H1 (cell line): ENCODE results near the gene PRKCZ. TPM values are rescaled to one million over a fixed set of nuclear protein-coding genes. Genes with fewer than 3 reads are reported as not detected.

ENCODE experiments used
- CTCF ChIA-PET: fragments of 300-600 bp; sonication (Branson Sonifier 250); formaldehyde crosslinking; loops from one replicate; lab custom pipeline; 2021; ENCODE audit not compliant: partially characterized antibody; lab: Charles Lee
- POLR2A ChIA-PET: fragments of 300-600 bp; sonication (Branson Sonifier 250); formaldehyde crosslinking; loops from one replicate; lab custom pipeline; 2021; ENCODE audit warnings: inconsistent platforms; ENCODE audit not compliant: partially characterized antibody; lab: Charles Lee
- DNase-seq, 2 experiments: peaks; one replicate each; pipeline versions ENCODE4 v3.0.0 to v3.0.0-alpha.2; 2010 to 2022; ENCODE audit warnings: low spot score in 2 of 2, low read depth in 1 of 2, mixed read lengths in 1 of 2
- FAIRE-seq: peaks from 2 replicates; lab custom pipeline; 2011; peaks lifted over from hg19 to GRCh38; lab: Jason Lieb, UNC
- H2AFZ ChIP-seq: 2 replicates; pipeline ENCODE4 v1.8.1; 2012; ENCODE audit warnings: low read length, inconsistent platforms
- H2AK5ac ChIP-seq: 2 replicates; pipeline ENCODE4 v1.6.1; 2013; ENCODE audit warnings: low read depth, low read length
- H2BK120ac ChIP-seq: replicated peaks from 2 replicates; pipeline ENCODE3; 2013; ENCODE audit warnings: low read depth, low read length, inconsistent platforms
- H2BK12ac ChIP-seq: 2 replicates; pipeline ENCODE4 v1.6.1; 2013; ENCODE audit warnings: low read depth, low read length
- H2BK15ac ChIP-seq: 2 replicates; pipeline ENCODE4 v1.6.1; 2013; ENCODE audit warnings: low read length
- H2BK20ac ChIP-seq: 2 replicates; pipeline ENCODE4 v1.6.1; 2013; ENCODE audit warnings: low read length
- H2BK5ac ChIP-seq: 2 replicates; pipeline ENCODE4 v1.6.1; 2013; ENCODE audit warnings: low read depth, low read length
- H3K14ac ChIP-seq: 2 replicates; pipeline ENCODE4 v1.6.1; 2013; ENCODE audit warnings: inconsistent platforms; ENCODE audit not compliant: insufficient read length
- H3K18ac ChIP-seq: 2 replicates; pipeline ENCODE4 v1.6.1; 2013; ENCODE audit warnings: low read length; ENCODE audit errors: extremely low read depth
- H3K23ac ChIP-seq: 2 replicates; pipeline ENCODE4 v1.6.1; 2013; ENCODE audit warnings: inconsistent platforms; ENCODE audit not compliant: insufficient read length
- H3K23me2 ChIP-seq: 2 replicates; pipeline ENCODE4 v1.6.1; 2013; ENCODE audit warnings: low read depth, low read length
- H3K27ac ChIP-seq: 2 replicates; pipeline ENCODE4 v1.6.1; 2011; ENCODE audit warnings: low read depth, low read length, inconsistent platforms
- H3K27me3 ChIP-seq, 4 experiments: replicated peaks in 1 of 4; 1 replicate in 1 of 4; 2 replicates in 3 of 4; pipeline versions ENCODE4 v1.6.1 to v1.8.1; 2011 to 2013; ENCODE audit warnings: low read length in 3 of 4, mild to moderate bottlenecking in 3 of 4, inconsistent platforms in 2 of 4, mixed read lengths in 2 of 4, moderate library complexity in 1 of 4; ENCODE audit not compliant: control insufficient read depth in 3 of 4, insufficient read depth in 3 of 4; ENCODE audit errors: extremely low read depth in 1 of 4
- H3K36me3 ChIP-seq, 4 experiments: 2 replicates each; pipeline versions ENCODE4 v1.6.1 to v1.8.1; 2011 to 2013; ENCODE audit warnings: mild to moderate bottlenecking in 4 of 4, low read length in 3 of 4, moderate library complexity in 2 of 4, control low read depth in 1 of 4, inconsistent platforms in 1 of 4; ENCODE audit not compliant: insufficient read depth in 4 of 4, control insufficient read depth in 2 of 4
- H3K4ac ChIP-seq: replicated peaks from 2 replicates; pipeline ENCODE3; 2013; ENCODE audit warnings: low read length, low read depth, mixed read lengths, inconsistent platforms; ENCODE audit not compliant: insufficient read length
- H3K4me1 ChIP-seq, 4 experiments: replicated peaks in 1 of 4; 1 replicate in 1 of 4; 2 replicates in 3 of 4; pipeline versions ENCODE4 v1.6.1 to v1.8.1; 2011 to 2013; ENCODE audit warnings: low read length in 3 of 4, inconsistent platforms in 2 of 4, mixed read lengths in 1 of 4; ENCODE audit not compliant: insufficient read depth in 4 of 4, control insufficient read depth in 3 of 4
- H3K4me2 ChIP-seq, 2 experiments: 2 replicates each; pipeline versions ENCODE4 v1.6.1 to v1.8.1; 2011 to 2013; ENCODE audit warnings: low read depth in 2 of 2, low read length in 2 of 2, control low read depth in 1 of 2, inconsistent platforms in 1 of 2, mild to moderate bottlenecking in 1 of 2; ENCODE audit not compliant: insufficient read depth in 1 of 2
- H3K4me3 ChIP-seq, 4 experiments: fragments of 200-600, 300-600 bp in 1 of 4; sonication (generic), shearing (Covaris generic), sonication (Bioruptor Twin) in 1 of 4; 2 replicates each; pipeline versions ENCODE4 v1.5.1 to v1.8.1; 2011 to 2016; ENCODE audit warnings: low read length in 4 of 4, low read depth in 3 of 4, control low read depth in 2 of 4, inconsistent platforms in 2 of 4, mild to moderate bottlenecking in 2 of 4, mixed read lengths in 1 of 4, moderate library complexity in 1 of 4; ENCODE audit not compliant: insufficient read depth in 2 of 4; ENCODE audit errors: extremely low read depth in 1 of 4
- H3K56ac ChIP-seq: replicated peaks from 2 replicates; pipeline ENCODE3; 2013; ENCODE audit warnings: low read depth, mild to moderate bottlenecking, mixed read lengths, low read length, inconsistent platforms; ENCODE audit not compliant: insufficient read length
- H3K79me1 ChIP-seq: 2 replicates; pipeline ENCODE4 v1.6.1; 2013; ENCODE audit warnings: low read depth, low read length, control low read depth
- H3K79me2 ChIP-seq, 2 experiments: 2 replicates each; pipeline versions ENCODE4 v1.6.1 to v1.8.1; 2012 to 2013; ENCODE audit warnings: low read length in 2 of 2, mild to moderate bottlenecking in 2 of 2, inconsistent platforms in 1 of 2; ENCODE audit not compliant: insufficient read depth in 2 of 2, control insufficient read depth in 1 of 2
- H3K9ac ChIP-seq, 4 experiments: replicated peaks in 1 of 4; 1 replicate in 1 of 4; 2 replicates in 3 of 4; pipeline versions ENCODE4 v1.6.1 to v1.8.1; 2011 to 2013; ENCODE audit warnings: low read depth in 3 of 4, low read length in 3 of 4, control low read depth in 2 of 4, mild to moderate bottlenecking in 2 of 4, moderate library complexity in 2 of 4, inconsistent platforms in 1 of 4; ENCODE audit errors: extremely low read depth in 1 of 4
- H3K9me3 ChIP-seq, 2 experiments: 2 replicates each; pipeline versions ENCODE4 v1.6.1 to v1.8.1; 2012 to 2013; ENCODE audit warnings: mild to moderate bottlenecking in 2 of 2, moderate library complexity in 2 of 2, control low read depth in 1 of 2, inconsistent platforms in 1 of 2, low read depth in 1 of 2, low read length in 1 of 2, mixed read lengths in 1 of 2; ENCODE audit not compliant: insufficient read depth in 2 of 2
- H4K20me1 ChIP-seq, 2 experiments: replicated peaks in 1 of 2; 2 replicates each; pipeline versions ENCODE3 to v1.8.1; 2011 to 2013; ENCODE audit warnings: inconsistent platforms in 2 of 2, low read length in 2 of 2, mild to moderate bottlenecking in 1 of 2; ENCODE audit not compliant: insufficient read depth in 2 of 2, control insufficient read depth in 1 of 2
- H4K5ac ChIP-seq: 2 replicates; pipeline ENCODE4 v1.6.1; 2013; ENCODE audit warnings: low read length, low read depth, mixed read lengths, inconsistent platforms; ENCODE audit not compliant: insufficient read length
- H4K8ac ChIP-seq: 2 replicates; pipeline ENCODE4 v1.8.0; 2013; ENCODE audit warnings: mild to moderate bottlenecking, moderate library complexity, low read length, inconsistent platforms; ENCODE audit not compliant: insufficient read depth; ENCODE audit errors: extremely low read depth
- H4K91ac ChIP-seq: replicated peaks from 2 replicates; pipeline ENCODE3; 2013; ENCODE audit warnings: low read length, mixed read lengths, inconsistent platforms; ENCODE audit not compliant: insufficient read length
- BCL11A ChIP-seq, 2 experiments: IDR thresholded peaks; one replicate each; pipeline ENCODE4 v1.6.1; 2011; ENCODE audit warnings: low read depth in 2 of 2, low read length in 2 of 2, mild to moderate bottlenecking in 2 of 2
- NRF1 ChIP-seq: IDR thresholded peaks from 2 replicates; pipeline ENCODE4 v1.6.1; 2011; ENCODE audit warnings: mild to moderate bottlenecking, low read depth, low read length, improper control_type of control experiment
- SP1 ChIP-seq: IDR thresholded peaks from 2 replicates; pipeline ENCODE4 v1.6.1; 2011; ENCODE audit warnings: low read depth, low read length
- TBP ChIP-seq: IDR thresholded peaks from 2 replicates; pipeline ENCODE4 v1.6.1; 2011; ENCODE audit warnings: low read depth, low read length, improper control_type of control experiment
- TEAD4 ChIP-seq: IDR thresholded peaks from 2 replicates; pipeline ENCODE4 v1.6.1; 2012; ENCODE audit warnings: low read depth, low read length, inconsistent platforms, mixed read lengths
- WGBS, 2 experiments: shearing (Covaris generic) in 1 of 2; methylation state at CpG; one replicate each; pipeline versions ENCODE4 v1.1.6 to v1.1.7; 2013 to 2015; ENCODE audit warnings: low lambda C conversion rate in 2 of 2, mixed read lengths in 2 of 2, inconsistent platforms in 1 of 2, low coverage in 1 of 2, missing lambda C conversion rate in 1 of 2; ENCODE audit not compliant: insufficient replicate concordance in 2 of 2, insufficient coverage in 1 of 2, insufficient read length in 1 of 2; ENCODE audit errors: extremely low coverage in 1 of 2, missing lambda C conversion rate in 1 of 2; 5-methylcytosine and 5-hydroxymethylcytosine counted together
- polyA plus RNA-seq, 7 experiments: library from polyadenylated mRNA; depleted of rRNA in 3 of 7; stranded (reverse) in 5 of 7; unstranded in 2 of 7; fragments of >200 nt in 5 of 7; fragments of 200-250 nt in 2 of 7; gene quantifications; 1 replicate in 5 of 7; 2 replicates in 1 of 7; 4 replicates in 1 of 7; pipeline versions ENCODE4 v1.2.1 to v1.2.3, GENCODE V29; 2011 to 2013; ENCODE audit warnings: missing spikeins in 2 of 7, mixed read lengths in 2 of 7
- total RNA-seq: library from RNA; stranded (reverse); fragmentation: NEBNext Ultra II Directional; extraction: Animal tissue kit (Norgen Biotek cat#: 25700); gene quantifications from 2 replicates; pipeline ENCODE4 v1.2.1, GENCODE V29; 2021
- TF ChIP-seq, protein P1 (sequence below), 3 experiments: IDR thresholded peaks; 1 replicate in 2 of 3; 2 replicates in 1 of 3; pipeline versions ENCODE4 v1.5.1 to v1.6.1; 2011; ENCODE audit warnings: low read length in 3 of 3, mild to moderate bottlenecking in 3 of 3, inconsistent platforms in 2 of 3, low read depth in 1 of 3, moderate library complexity in 1 of 3; ENCODE audit not compliant: insufficient read depth in 1 of 3; ENCODE audit errors: control extremely low read depth in 1 of 3
- TF ChIP-seq, protein P2 (sequence below): IDR thresholded peaks from 2 replicates; pipeline ENCODE4 v1.6.1; 2012; ENCODE audit warnings: inconsistent platforms
- TF ChIP-seq, protein P3 (sequence below): IDR thresholded peaks from 2 replicates; pipeline ENCODE4 v1.6.1; 2012; ENCODE audit warnings: inconsistent platforms

The PRKCZ gene
- total and polyA plus RNA-seq, 2 of the 8 experiments (the other 6 are each of a cell fraction or from before 2014, with no cell fraction given): 37.4 to 45.1 TPM

DNA sequence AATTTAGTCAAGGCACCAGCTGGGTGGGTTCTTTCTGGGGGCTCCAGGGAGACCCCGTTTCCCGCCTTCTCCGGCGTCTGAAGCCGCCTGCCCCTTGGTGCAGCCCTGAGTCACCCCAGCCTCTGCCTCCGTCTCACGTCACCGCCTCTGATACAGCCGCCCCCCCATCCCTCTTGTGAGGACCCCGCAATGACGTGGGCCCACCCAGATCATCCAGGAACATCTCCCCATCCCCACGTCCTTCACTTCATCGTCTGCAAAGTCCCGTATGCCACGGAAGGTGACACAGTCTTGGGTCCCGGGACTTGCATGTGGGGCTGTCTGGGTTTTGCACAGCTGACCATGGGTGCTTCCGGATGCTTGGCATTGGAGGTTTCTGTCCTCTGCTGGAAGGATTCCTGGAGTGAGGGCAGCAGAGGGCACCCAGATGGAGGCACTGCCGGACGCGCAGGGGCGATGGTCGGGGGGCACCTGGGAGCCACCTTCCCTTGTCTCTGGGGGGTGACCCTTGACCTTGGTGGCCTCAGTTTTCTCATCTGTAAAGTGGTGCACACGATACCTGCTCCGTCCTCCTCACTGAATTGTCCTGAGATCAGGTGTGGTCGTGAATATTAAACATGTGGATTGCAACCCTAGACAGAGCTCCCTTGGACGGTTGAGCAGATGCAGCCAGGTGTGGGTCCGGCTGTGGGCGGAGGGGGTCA lies 58.8 kb downstream of the PRKCZ start:
- 82% methylated on average over 28 of the region's 28 CpGs; no CpG with 5 or more reads in 1 of the 2 experiments for WGBS, 2 experiments
- H4K8ac ChIP-seq: no peak overlapping the region
- peaks cover 0 to 7% (median 3%) of the 10 kb centered on the region in 4 experiments; a peak in 2 of 8 replicates for H3K36me3 ChIP-seq
- H3K79me2 ChIP-seq: no peaks in the 10 kb centered on the region
- CTCF ChIA-PET: interaction anchor here (0.6 to 5.6 kb wide), 24 partner anchors 9 to 273 kb away, joined by 3 to 58 read pairs (median 4); no protein-coding TSS in a partner anchor
- no peak overlapping the region for H3K56ac ChIP-seq
- FAIRE-seq: no peak
- H3K4ac ChIP-seq: no peak overlapping the region
- no peak overlapping the region for H4K5ac ChIP-seq
- H3K4me1 ChIP-seq: no peaks in the 10 kb centered on the region; a peak in 1 of 7 replicates
- no peak overlapping the region for H3K4me3 ChIP-seq
- no peak overlapping the region for H3K14ac ChIP-seq
- no peak overlapping the region for H2BK120ac ChIP-seq
- peak overlapping the region in 1 of 4 experiments; percentile 2; a peak in 1 of 7 replicates for H3K9ac ChIP-seq
- no peak for TF ChIP-seq TEAD4
- no peak for TF ChIP-seq SP1
- TF ChIP-seq, protein P1, sequence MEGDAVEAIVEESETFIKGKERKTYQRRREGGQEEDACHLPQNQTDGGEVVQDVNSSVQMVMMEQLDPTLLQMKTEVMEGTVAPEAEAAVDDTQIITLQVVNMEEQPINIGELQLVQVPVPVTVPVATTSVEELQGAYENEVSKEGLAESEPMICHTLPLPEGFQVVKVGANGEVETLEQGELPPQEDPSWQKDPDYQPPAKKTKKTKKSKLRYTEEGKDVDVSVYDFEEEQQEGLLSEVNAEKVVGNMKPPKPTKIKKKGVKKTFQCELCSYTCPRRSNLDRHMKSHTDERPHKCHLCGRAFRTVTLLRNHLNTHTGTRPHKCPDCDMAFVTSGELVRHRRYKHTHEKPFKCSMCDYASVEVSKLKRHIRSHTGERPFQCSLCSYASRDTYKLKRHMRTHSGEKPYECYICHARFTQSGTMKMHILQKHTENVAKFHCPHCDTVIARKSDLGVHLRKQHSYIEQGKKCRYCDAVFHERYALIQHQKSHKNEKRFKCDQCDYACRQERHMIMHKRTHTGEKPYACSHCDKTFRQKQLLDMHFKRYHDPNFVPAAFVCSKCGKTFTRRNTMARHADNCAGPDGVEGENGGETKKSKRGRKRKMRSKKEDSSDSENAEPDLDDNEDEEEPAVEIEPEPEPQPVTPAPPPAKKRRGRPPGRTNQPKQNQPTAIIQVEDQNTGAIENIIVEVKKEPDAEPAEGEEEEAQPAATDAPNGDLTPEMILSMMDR (IDR thresholded peaks at IDR 0.05; ENCODE audit: control extremely low read depth in 1 of 3, insufficient read depth in 1 of 3, low read depth in 1 of 3, low read length in 3 of 3): no peak
- no peak for TF ChIP-seq TBP
- no peak for TF ChIP-seq BCL11A (IDR thresholded peaks at IDR 0.05; ENCODE audit: low read depth in 2 of 2, low read length in 2 of 2)
- TF ChIP-seq, protein P2, sequence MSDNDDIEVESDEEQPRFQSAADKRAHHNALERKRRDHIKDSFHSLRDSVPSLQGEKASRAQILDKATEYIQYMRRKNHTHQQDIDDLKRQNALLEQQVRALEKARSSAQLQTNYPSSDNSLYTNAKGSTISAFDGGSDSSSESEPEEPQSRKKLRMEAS: no peak
- no peak for TF ChIP-seq NRF1
- TF ChIP-seq, protein P3, sequence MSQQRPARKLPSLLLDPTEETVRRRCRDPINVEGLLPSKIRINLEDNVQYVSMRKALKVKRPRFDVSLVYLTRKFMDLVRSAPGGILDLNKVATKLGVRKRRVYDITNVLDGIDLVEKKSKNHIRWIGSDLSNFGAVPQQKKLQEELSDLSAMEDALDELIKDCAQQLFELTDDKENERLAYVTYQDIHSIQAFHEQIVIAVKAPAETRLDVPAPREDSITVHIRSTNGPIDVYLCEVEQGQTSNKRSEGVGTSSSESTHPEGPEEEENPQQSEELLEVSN: 0 out of 2 replicates have a peak, but pooled peaks have one; percentile 16
- TF ChIP-seq, all 59 proteins: peak for 1
- Histone ChIP-seq H2BK15ac (no peak overlapping the region), H4K91ac (no peak overlapping the region), H2BK20ac (no peak overlapping the region), H3K79me1 (no peaks in the 10 kb centered on the region; the same call in 1 of the 2 replicates), H2AFZ (no peak overlapping the region), H3K23me2 (no peaks in the 10 kb centered on the region; the same call in 1 of the 2 replicates), H2BK5ac (no peak overlapping the region), H3K23ac (no peak overlapping the region), H3K27me3 (no peaks in the 10 kb centered on the region), H2BK12ac (no peak overlapping the region), H4K20me1 (peaks cover 8 to 14% of the 10 kb centered on the region in 2 experiments), H3K4me2 (no peak overlapping the region), H3K9me3 (no peaks in the 10 kb centered on the region), H2AK5ac (no peak overlapping the region), H3K18ac (no peak overlapping the region), H3K27ac (no peak overlapping the region)
- no peak for DNase-seq
- POLR2A ChIA-PET: no interaction called here
